GM21825 (cell line): ENCODE results near the gene ACAA2.

Source experiments
- ATAC-seq: cut with Tn5 transposase; IDR thresholded peaks from one replicate; pipeline ENCODE4 v1.9.1; 2021; ENCODE audit warnings: mild to moderate bottlenecking, moderate library complexity; ENCODE audit not compliant: unreplicated experiment

The ACAA2 gene

GRCh38 chr18:49744376-49745008, 68.8 kb downstream of the ACAA2 start:
- ATAC-seq = no peak

GRCh38 chr18:49743117-49743567, 70.2 kb downstream of the ACAA2 start:
- ATAC-seq = no peak

GRCh38 chr18:49742316-49743116, 70.8 kb downstream of the ACAA2 start:
- ATAC-seq = no peak

- no peak for ATAC-seq
Measured at GRCh38 chr18:49739275-49739674, 74.1 kb downstream of the ACAA2 start.

GRCh38 chr18:49738721-49739120, 74.6 kb downstream of the ACAA2 start:
- ATAC-seq = no peak

GRCh38 chr18:49734836-49735235, 78.5 kb downstream of the ACAA2 start:
- ATAC-seq = no peak

- ATAC-seq = no peak
Measured at GRCh38 chr18:49733896-49734585, 79.3 kb downstream of the ACAA2 start.

GRCh38 chr18:49733321-49733720, 80.0 kb downstream of the ACAA2 start:
- no peak for ATAC-seq
